Activated CD4-positive, alpha-beta T cell treated with anti-CD3 and anti-CD28 coated beads, Interleukin-2, amount 10 ng/mL, durations not matched to agents 24 days and 14 days (primary cell): ENCODE measurements around the gene TMCO5A. TPM values are rescaled to one million over a fixed set of nuclear protein-coding genes. Genes with fewer than 3 reads are reported as not detected.
A peak's percentile ranks its signal among the peaks of the same experiment; 100 is the strongest.

Experiments used
- DNase-seq: peaks from one replicate; pipeline ENCODE4 v3.0.0; 2022
- H3K27ac Mint-ChIP-seq: one replicate; pipeline ENCODE4 v1.8.0; 2022; ENCODE audit warnings: mild to moderate bottlenecking, mixed read lengths
- H3K27me3 Mint-ChIP-seq: one replicate; pipeline ENCODE4 v1.8.0; 2022; ENCODE audit warnings: mixed read lengths
- H3K36me3 Mint-ChIP-seq: one replicate; pipeline ENCODE4 v1.8.0; 2022; ENCODE audit warnings: low read depth, mild to moderate bottlenecking, mixed read lengths
- H3K4me1 Mint-ChIP-seq: one replicate; pipeline ENCODE4 v1.8.0; 2021; ENCODE audit warnings: mixed read lengths
- H3K4me3 Mint-ChIP-seq: one replicate; pipeline ENCODE4 v1.8.0; 2022; ENCODE audit warnings: mild to moderate bottlenecking, moderate library complexity, mixed read lengths
- H3K9me3 Mint-ChIP-seq: one replicate; pipeline ENCODE4 v1.8.0; 2021; ENCODE audit warnings: mixed read lengths
- intact Hi-C: fragments of 100-400 bp; cut with micrococcal nuclease; formaldehyde crosslinking; loops from one replicate; pipeline ENCODE4 v1.15.1; 2023
- total RNA-seq: library from RNA; stranded (reverse); gene quantifications from 2 replicates; pipeline ENCODE4 v1.2.3, GENCODE V29; 2022

The TMCO5A gene
- not detected in 2 replicates for total RNA-seq

DNA sequence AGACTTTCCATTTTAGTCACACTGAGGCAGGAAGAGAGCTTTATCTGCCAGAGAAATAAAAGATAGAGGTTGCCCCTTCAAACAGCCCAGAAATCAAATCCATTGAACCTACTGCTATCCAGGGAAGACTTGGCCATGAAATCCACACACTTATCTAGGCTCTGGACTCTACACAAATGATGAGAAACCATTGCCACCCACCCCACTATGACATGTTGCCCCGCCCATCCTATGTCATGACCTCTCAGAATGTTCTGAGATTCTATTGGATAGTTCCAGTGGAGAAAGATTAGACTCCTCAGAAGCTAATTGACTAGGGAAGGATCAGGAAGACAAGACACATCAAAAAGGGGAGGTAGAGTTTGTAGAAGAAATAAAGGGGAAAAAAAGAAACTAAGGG is at the start of gene TMCO5A:
TMCO5A (plus strand) TSS at position 301 of the 400 bp plus-strand sequence. CDS start 1,684 bp downstream, outside the sequence.
- H3K27ac Mint-ChIP-seq, result no peak within 1 kb of the TSS
- no peaks in the 10 kb centered on the region for H3K9me3 Mint-ChIP-seq
- intact Hi-C loops, result no loop called here

DNA sequence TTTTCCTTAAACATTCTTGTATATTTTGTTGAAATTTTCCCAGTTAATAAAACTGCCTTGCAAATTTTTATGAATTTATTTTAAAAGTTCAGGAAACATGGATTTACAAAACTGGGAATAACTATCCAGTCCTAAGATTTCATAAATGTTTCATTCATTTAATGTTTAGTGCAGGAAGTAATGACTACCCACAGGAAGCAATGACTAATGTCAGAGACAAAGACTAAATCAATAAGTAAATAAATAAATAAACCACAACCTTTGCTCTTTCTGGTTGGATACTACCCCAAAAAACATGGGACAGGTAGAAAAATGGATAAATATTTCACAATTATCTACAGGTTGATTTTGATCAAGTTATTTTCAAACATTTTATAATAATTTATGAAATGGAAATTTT is 48.8 kb upstream of the TMCO5A start:
- intact Hi-C loops, result loop anchor here (10.0 kb wide), 1 partner anchor 1001 kb away; no protein-coding TSS in a partner anchor
- Mint-ChIP-seq H3K27ac (no peak overlapping the region), H3K4me3 (no peak overlapping the region), H3K36me3 (no peaks in the 10 kb centered on the region), H3K4me1 (no peaks in the 10 kb centered on the region), H3K27me3 (peaks cover 2% of the 10 kb centered on the region), H3K9me3 (no peaks in the 10 kb centered on the region)
- no peak for DNase-seq

More for the DNA sequence above, at the start of gene TMCO5A:
- H3K4me3 Mint-ChIP-seq, result no peak within 1 kb of the TSS
- no peaks in the 10 kb centered on the region for H3K4me1 Mint-ChIP-seq
- no peak for DNase-seq
- no peaks in the 10 kb centered on the region for H3K36me3 Mint-ChIP-seq
- no peaks in the 10 kb centered on the region for H3K27me3 Mint-ChIP-seq

- intact Hi-C loops, result loop anchor here (10.0 kb wide), 1 partner anchor 1004 kb away; no protein-coding TSS in a partner anchor
- no peaks in the 10 kb centered on the region for H3K36me3 Mint-ChIP-seq
- H3K9me3 Mint-ChIP-seq, result no peaks in the 10 kb centered on the region
- DNase-seq, result no peak
- no peaks in the 10 kb centered on the region for H3K27me3 Mint-ChIP-seq
- H3K4me3 Mint-ChIP-seq, result no peak overlapping the region
- no peaks in the 10 kb centered on the region for H3K4me1 Mint-ChIP-seq
- no peak overlapping the region for H3K27ac Mint-ChIP-seq
These were observed 46.1 kb upstream of the TMCO5A start for GRCh38 chr15:37888356-37888755.

- H3K27ac Mint-ChIP-seq, result no peak overlapping the region
- no peak overlapping the region for H3K4me3 Mint-ChIP-seq
- peak; percentile 57 for DNase-seq
- no peaks in the 10 kb centered on the region for H3K36me3 Mint-ChIP-seq
- H3K27me3 Mint-ChIP-seq, result peaks cover 2% of the 10 kb centered on the region
- H3K9me3 Mint-ChIP-seq, result no peaks in the 10 kb centered on the region
- H3K4me1 Mint-ChIP-seq, result no peaks in the 10 kb centered on the region
- intact Hi-C loops, result loop anchor here (10.0 kb wide), 1 partner anchor 127 kb away; no protein-coding TSS in a partner anchor
These were observed 42.6 kb upstream of the TMCO5A start for GRCh38 chr15:37891766-37892368.

DNA sequence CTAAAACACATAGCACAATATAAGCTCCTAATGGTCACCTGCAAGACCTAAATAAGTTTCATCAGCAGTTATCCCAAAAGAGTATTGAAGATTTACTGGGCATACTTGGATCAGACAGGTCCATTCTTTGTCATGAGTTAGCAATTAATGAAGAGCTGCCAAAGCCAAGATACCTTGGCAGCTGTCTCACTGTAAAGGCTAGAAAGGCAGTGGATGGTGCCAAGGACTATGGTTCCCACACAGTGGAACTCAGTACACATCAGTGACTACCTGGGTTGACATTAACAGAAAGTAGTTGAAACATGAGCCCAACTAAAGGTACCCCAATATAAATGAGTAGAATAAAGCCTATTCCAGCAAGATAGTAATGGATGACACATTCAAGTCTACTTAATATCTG is 41.1 kb upstream of the TMCO5A start:
- no peaks in the 10 kb centered on the region for H3K36me3 Mint-ChIP-seq
- H3K27ac Mint-ChIP-seq, result no peak overlapping the region
- peaks cover 2% of the 10 kb centered on the region for H3K27me3 Mint-ChIP-seq
- no peak for DNase-seq
- no peak overlapping the region for H3K4me3 Mint-ChIP-seq
- H3K9me3 Mint-ChIP-seq, result no peaks in the 10 kb centered on the region
- intact Hi-C loops, result loop anchor here (10.0 kb wide), 1 partner anchor 129 kb away; no protein-coding TSS in a partner anchor
- H3K4me1 Mint-ChIP-seq, result no peaks in the 10 kb centered on the region

DNA sequence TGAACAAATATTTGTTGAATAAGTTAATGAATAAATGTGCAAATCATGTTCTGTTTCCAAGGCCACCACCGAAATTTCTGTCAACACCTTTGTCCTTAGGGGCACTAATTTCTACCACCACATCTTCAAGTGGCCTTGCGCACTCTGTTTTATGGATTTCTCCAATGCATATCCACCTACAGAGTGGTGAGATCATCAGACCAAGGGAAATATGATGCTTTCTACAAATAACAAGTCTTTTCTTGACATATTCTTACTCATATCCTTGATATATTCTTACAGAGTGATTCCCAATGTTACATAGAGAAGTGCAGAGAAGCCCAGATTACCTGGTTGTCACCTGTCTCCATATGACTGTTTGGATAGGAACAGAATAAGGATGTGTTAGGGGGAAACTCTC is 36.1 kb upstream of the TMCO5A start:
- peaks cover 2% of the 10 kb centered on the region for H3K27me3 Mint-ChIP-seq
- H3K36me3 Mint-ChIP-seq, result no peaks in the 10 kb centered on the region

GRCh38 chr15:37900326-37901221 is 33.9 kb upstream of the TMCO5A start:
- Mint-ChIP-seq H3K27ac (no peak overlapping the region), H3K27me3 (peaks cover 4% of the 10 kb centered on the region), H3K36me3 (no peaks in the 10 kb centered on the region), H3K9me3 (no peaks in the 10 kb centered on the region), H3K4me1 (no peaks in the 10 kb centered on the region), H3K4me3 (no peak overlapping the region)
- DNase-seq, result no peak
- intact Hi-C loops, result no loop called here

More for the DNA sequence above, 36.1 kb upstream of the TMCO5A start:
- Mint-ChIP-seq H3K27ac (no peak overlapping the region), H3K4me3 (no peak overlapping the region), H3K9me3 (no peaks in the 10 kb centered on the region), H3K4me1 (no peaks in the 10 kb centered on the region)
- intact Hi-C loops, result loop anchor here (10.0 kb wide), 1 partner anchor 134 kb away; no protein-coding TSS in a partner anchor
- no peak for DNase-seq

DNA sequence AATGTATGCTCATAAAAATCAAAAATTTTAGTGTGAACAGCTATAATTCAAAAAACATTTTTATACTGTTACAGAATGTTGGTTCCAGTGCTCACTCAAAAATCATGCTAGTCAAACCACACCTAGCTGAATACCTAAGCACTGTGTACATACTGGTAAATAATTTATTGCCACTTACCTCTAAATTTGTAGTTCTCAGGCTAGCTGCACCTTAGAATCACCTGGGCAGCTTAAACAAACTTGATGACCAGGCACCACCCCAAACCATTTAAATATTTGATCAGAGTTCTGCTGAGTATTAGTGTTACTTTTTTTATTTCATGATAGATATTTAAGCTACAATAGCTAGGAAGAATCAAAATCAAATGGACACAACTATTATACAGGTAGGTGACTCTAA is 32.3 kb upstream of the TMCO5A start:
- no peaks in the 10 kb centered on the region for H3K4me1 Mint-ChIP-seq
- H3K9me3 Mint-ChIP-seq, result no peaks in the 10 kb centered on the region
- no peak overlapping the region for H3K27ac Mint-ChIP-seq
- H3K36me3 Mint-ChIP-seq, result no peaks in the 10 kb centered on the region
- H3K27me3 Mint-ChIP-seq, result peaks cover 1% of the 10 kb centered on the region
- no peak overlapping the region for H3K4me3 Mint-ChIP-seq
- intact Hi-C loops, result no loop called here
- no peak for DNase-seq

DNA sequence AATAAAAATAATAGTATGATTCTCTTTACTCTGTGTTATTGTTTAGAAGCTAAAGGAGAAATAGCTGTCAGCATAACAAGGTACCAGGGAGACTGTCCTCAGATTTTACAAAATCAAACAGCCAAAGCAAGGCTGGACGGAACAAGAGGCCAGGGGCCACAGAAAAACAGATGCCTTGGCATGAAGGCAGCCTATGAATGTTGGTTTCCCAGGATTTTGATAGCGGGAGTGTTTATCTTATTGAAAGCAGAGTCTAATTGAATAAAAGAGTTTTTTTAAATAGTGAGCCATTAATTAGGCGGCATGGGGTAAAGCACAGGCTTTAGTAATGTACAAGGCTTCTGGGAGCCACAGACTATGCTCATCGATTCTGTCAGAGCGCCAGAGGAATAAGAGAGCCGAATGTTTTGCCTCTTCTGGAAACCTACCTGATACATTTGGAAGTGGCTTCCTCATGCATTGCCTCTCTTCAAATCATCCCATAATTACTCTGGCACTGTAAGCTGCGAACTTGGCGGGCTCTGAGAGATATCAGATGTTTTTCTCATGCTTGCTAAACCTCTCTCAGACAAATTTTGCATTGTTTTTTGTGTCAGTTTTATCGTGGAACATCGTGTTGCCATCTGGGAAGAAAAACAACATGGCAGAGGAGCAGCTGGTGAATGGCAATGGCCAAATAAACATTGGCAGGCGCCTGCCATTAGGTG is 30.4 kb upstream of the TMCO5A start:
- peaks cover 1% of the 10 kb centered on the region for H3K27me3 Mint-ChIP-seq
- no peak overlapping the region for H3K27ac Mint-ChIP-seq
- intact Hi-C loops, result no loop called here
- no peak overlapping the region for H3K4me3 Mint-ChIP-seq
- no peaks in the 10 kb centered on the region for H3K4me1 Mint-ChIP-seq
- H3K9me3 Mint-ChIP-seq, result no peaks in the 10 kb centered on the region
- no peak for DNase-seq
- H3K36me3 Mint-ChIP-seq, result no peaks in the 10 kb centered on the region

- intact Hi-C loops, result no loop called here
- H3K9me3 Mint-ChIP-seq, result no peaks in the 10 kb centered on the region
- DNase-seq, result no peak
- peaks cover 1% of the 10 kb centered on the region for H3K27me3 Mint-ChIP-seq
- no peaks in the 10 kb centered on the region for H3K36me3 Mint-ChIP-seq
- H3K4me3 Mint-ChIP-seq, result no peak overlapping the region
- H3K27ac Mint-ChIP-seq, result no peak overlapping the region
- H3K4me1 Mint-ChIP-seq, result no peaks in the 10 kb centered on the region
These were observed 27.3 kb upstream of the TMCO5A start for GRCh38 chr15:37907136-37907535.

GRCh38 chr15:37921527-37922385 is 12.7 kb upstream of the TMCO5A start:
- no peak overlapping the region for H3K27ac Mint-ChIP-seq

GRCh38 chr15:37926136-37926535 is 8.3 kb upstream of the TMCO5A start:
- Mint-ChIP-seq H3K4me1 (no peaks in the 10 kb centered on the region), H3K4me3 (no peak overlapping the region), H3K27ac (no peak overlapping the region), H3K9me3 (no peaks in the 10 kb centered on the region), H3K36me3 (no peaks in the 10 kb centered on the region), H3K27me3 (no peaks in the 10 kb centered on the region)
- DNase-seq, result no peak
- intact Hi-C loops, result no loop called here

More at GRCh38 chr15:37921527-37922385, 12.7 kb upstream of the TMCO5A start:
- no peaks in the 10 kb centered on the region for H3K36me3 Mint-ChIP-seq
- intact Hi-C loops, result no loop called here
- H3K27me3 Mint-ChIP-seq, result no peaks in the 10 kb centered on the region
- no peak for DNase-seq
- H3K9me3 Mint-ChIP-seq, result no peaks in the 10 kb centered on the region
- no peaks in the 10 kb centered on the region for H3K4me1 Mint-ChIP-seq
- H3K4me3 Mint-ChIP-seq, result no peak overlapping the region

- Mint-ChIP-seq H3K4me3 (no peak overlapping the region), H3K27ac (no peak overlapping the region), H3K27me3 (no peaks in the 10 kb centered on the region), H3K9me3 (no peaks in the 10 kb centered on the region), H3K4me1 (no peaks in the 10 kb centered on the region), H3K36me3 (no peaks in the 10 kb centered on the region)
- no peak for DNase-seq
- intact Hi-C loops, result no loop called here
These were observed 5.2 kb upstream of the TMCO5A start for GRCh38 chr15:37929238-37929637.
